LNCaP clone FGC (cell line): Measurements from ENCODE around the gene KSR2.

Source experiments
- DNase-seq: peaks from one replicate; pipeline ENCODE4 v3.0.0-alpha.2; 2011; ENCODE audit warnings: low read depth
- H3K4me3 ChIP-seq: 2 replicates; pipeline ENCODE4 v1.5.1; 2011; ENCODE audit warnings: mild to moderate bottlenecking, low read depth, low read length, control low read depth
- CTCF ChIP-seq: IDR thresholded peaks from 2 replicates; pipeline ENCODE4 v1.5.1; 2012; ENCODE audit warnings: mild to moderate bottlenecking; ENCODE audit not compliant: control insufficient read depth, insufficient read depth; ENCODE audit errors: extremely low read depth

The KSR2 gene

GRCh38 chr12:117699575-117699974, 269.2 kb downstream of the KSR2 start:
- DNase-seq, result no peak
- TF ChIP-seq CTCF, result no peak
- no peak overlapping the region for H3K4me3 ChIP-seq

GRCh38 chr12:117699118-117699517, 269.7 kb downstream of the KSR2 start:
- DNase-seq, result no peak
- no peak for TF ChIP-seq CTCF
- H3K4me3 ChIP-seq, result no peak overlapping the region

- no peak for DNase-seq
- no peak overlapping the region for H3K4me3 ChIP-seq
- TF ChIP-seq CTCF, result no peak
These were observed 272.8 kb downstream of the KSR2 start for GRCh38 chr12:117695956-117696355.

- no peak for TF ChIP-seq CTCF
- DNase-seq, result no peak
- H3K4me3 ChIP-seq, result no peak overlapping the region
These were observed 276.3 kb downstream of the KSR2 start for GRCh38 chr12:117692512-117692911.

GRCh38 chr12:117689857-117690256, 278.9 kb downstream of the KSR2 start:
- H3K4me3 ChIP-seq, result no peak overlapping the region
- no peak for DNase-seq
- TF ChIP-seq CTCF, result no peak

GRCh38 chr12:117688446-117688845, 280.3 kb downstream of the KSR2 start:
- no peak overlapping the region for H3K4me3 ChIP-seq
- DNase-seq, result no peak
- no peak for TF ChIP-seq CTCF

GRCh38 chr12:117686911-117687377, 281.8 kb downstream of the KSR2 start:
- TF ChIP-seq CTCF, result no peak
- H3K4me3 ChIP-seq, result no peak overlapping the region
- DNase-seq, result no peak
